IPS-18a (cell line): Measurements from ENCODE around the gene TGM4.

Source experiments
- H3K27ac ChIP-seq: one replicate; pipeline ENCODE4 v1.5.1; 2013; ENCODE audit warnings: low read length
- H3K27me3 ChIP-seq: one replicate; pipeline ENCODE4 v1.6.1; 2013; ENCODE audit warnings: mild to moderate bottlenecking, low read length; ENCODE audit not compliant: control insufficient read depth, insufficient read depth
- H3K36me3 ChIP-seq: one replicate; pipeline ENCODE4 v1.6.1; 2013; ENCODE audit warnings: low read depth, low read length; ENCODE audit not compliant: control insufficient read depth
- H3K4me1 ChIP-seq: one replicate; pipeline ENCODE4 v1.6.1; 2013; ENCODE audit warnings: low read depth, low read length; ENCODE audit not compliant: control insufficient read depth
- H3K4me3 ChIP-seq: one replicate; pipeline ENCODE4 v1.5.1; 2013; ENCODE audit warnings: low read length
- H3K9ac ChIP-seq: one replicate; pipeline ENCODE4 v1.6.1; 2013; ENCODE audit warnings: mild to moderate bottlenecking, low read length, moderate library complexity
- H3K9me3 ChIP-seq: one replicate; pipeline ENCODE4 v1.6.1; 2013; ENCODE audit warnings: low read depth, low read length; ENCODE audit not compliant: control insufficient read depth

The TGM4 gene

GRCh38 chr3:44874308-44874707 is at the start of gene TGM4:
TSS of gene TGM4 (plus strand) at chr3:44874608. CDS start at chr3:44874679, 71 bp downstream.
- no peak within 1 kb of the TSS for H3K27ac ChIP-seq

GRCh38 chr3:44825264-44825925 is 49.0 kb upstream of the TGM4 start:
- Histone ChIP-seq H3K27ac (no peak overlapping the region), H3K27me3 (no peaks in the 10 kb centered on the region), H3K4me1 (no peaks in the 10 kb centered on the region), H3K4me3 (no peak overlapping the region), H3K36me3 (peaks cover 46% of the 10 kb centered on the region), H3K9me3 (no peaks in the 10 kb centered on the region), H3K9ac (no peak overlapping the region)

More at GRCh38 chr3:44874308-44874707, at the start of gene TGM4:
- H3K4me1 ChIP-seq, result no peaks in the 10 kb centered on the region
- H3K36me3 ChIP-seq, result no peaks in the 10 kb centered on the region
- H3K27me3 ChIP-seq, result no peaks in the 10 kb centered on the region
- no peak within 1 kb of the TSS for H3K9ac ChIP-seq
- no peaks in the 10 kb centered on the region for H3K9me3 ChIP-seq
- no peak within 1 kb of the TSS for H3K4me3 ChIP-seq

- Histone ChIP-seq H3K27me3 (no peaks in the 10 kb centered on the region), H3K9me3 (no peaks in the 10 kb centered on the region), H3K9ac (no peak overlapping the region), H3K27ac (no peak overlapping the region), H3K4me1 (no peaks in the 10 kb centered on the region), H3K36me3 (peaks cover 60% of the 10 kb centered on the region), H3K4me3 (no peak overlapping the region)
Measured at GRCh38 chr3:44827196-44827595, 47.2 kb upstream of the TGM4 start.

GRCh38 chr3:44831232-44831631 is 43.2 kb upstream of the TGM4 start:
- Histone ChIP-seq H3K9me3 (no peaks in the 10 kb centered on the region), H3K27ac (no peak overlapping the region), H3K27me3 (no peaks in the 10 kb centered on the region), H3K9ac (no peak overlapping the region), H3K4me3 (no peak overlapping the region), H3K4me1 (no peaks in the 10 kb centered on the region), H3K36me3 (peaks cover 47% of the 10 kb centered on the region)

GRCh38 chr3:44832032-44832431 is 42.4 kb upstream of the TGM4 start:
- Histone ChIP-seq H3K9me3 (no peaks in the 10 kb centered on the region), H3K4me3 (no peak overlapping the region), H3K36me3 (peaks cover 46% of the 10 kb centered on the region), H3K27me3 (no peaks in the 10 kb centered on the region), H3K27ac (no peak overlapping the region), H3K9ac (no peak overlapping the region), H3K4me1 (no peaks in the 10 kb centered on the region)

- Histone ChIP-seq H3K4me3 (no peak overlapping the region), H3K27me3 (no peaks in the 10 kb centered on the region), H3K9me3 (no peaks in the 10 kb centered on the region), H3K4me1 (no peaks in the 10 kb centered on the region), H3K9ac (no peak overlapping the region), H3K27ac (no peak overlapping the region), H3K36me3 (peaks cover 48% of the 10 kb centered on the region)
Measured at GRCh38 chr3:44832965-44833364, 41.4 kb upstream of the TGM4 start.

- Histone ChIP-seq H3K9ac (no peak overlapping the region), H3K27me3 (no peaks in the 10 kb centered on the region), H3K27ac (no peak overlapping the region), H3K4me3 (no peak overlapping the region), H3K9me3 (no peaks in the 10 kb centered on the region), H3K36me3 (peaks cover 48% of the 10 kb centered on the region), H3K4me1 (no peaks in the 10 kb centered on the region)
Measured at GRCh38 chr3:44833394-44833793, 41.0 kb upstream of the TGM4 start.

- H3K9me3 ChIP-seq, result no peaks in the 10 kb centered on the region
- no peak overlapping the region for H3K4me3 ChIP-seq
- H3K4me1 ChIP-seq, result no peaks in the 10 kb centered on the region
- H3K27ac ChIP-seq, result no peak overlapping the region
- peaks cover 54% of the 10 kb centered on the region for H3K36me3 ChIP-seq
- no peaks in the 10 kb centered on the region for H3K27me3 ChIP-seq
- no peak overlapping the region for H3K9ac ChIP-seq
Measured at GRCh38 chr3:44835684-44836083, 38.7 kb upstream of the TGM4 start.

- Histone ChIP-seq H3K9me3 (no peaks in the 10 kb centered on the region), H3K4me3 (no peak overlapping the region), H3K9ac (no peak overlapping the region), H3K27me3 (no peaks in the 10 kb centered on the region), H3K27ac (no peak overlapping the region), H3K4me1 (no peaks in the 10 kb centered on the region), H3K36me3 (peaks cover 77% of the 10 kb centered on the region)
Measured at GRCh38 chr3:44842376-44842775, 32.0 kb upstream of the TGM4 start.

GRCh38 chr3:44845528-44846520 is 28.6 kb upstream of the TGM4 start:
- no peak overlapping the region for H3K4me3 ChIP-seq
- no peaks in the 10 kb centered on the region for H3K27me3 ChIP-seq
- no peaks in the 10 kb centered on the region for H3K4me1 ChIP-seq
- H3K27ac ChIP-seq, result no peak overlapping the region
- peaks cover 61% of the 10 kb centered on the region for H3K36me3 ChIP-seq
- no peak overlapping the region for H3K9ac ChIP-seq
- no peaks in the 10 kb centered on the region for H3K9me3 ChIP-seq

GRCh38 chr3:44848634-44849033 is 25.8 kb upstream of the TGM4 start:
- Histone ChIP-seq H3K27me3 (no peaks in the 10 kb centered on the region), H3K9me3 (no peaks in the 10 kb centered on the region), H3K36me3 (peaks cover 63% of the 10 kb centered on the region), H3K9ac (no peak overlapping the region), H3K27ac (no peak overlapping the region), H3K4me1 (no peaks in the 10 kb centered on the region), H3K4me3 (no peak overlapping the region)
